ENCODE data around the gene CHEK1.

Gene CHEK1

DNA sequence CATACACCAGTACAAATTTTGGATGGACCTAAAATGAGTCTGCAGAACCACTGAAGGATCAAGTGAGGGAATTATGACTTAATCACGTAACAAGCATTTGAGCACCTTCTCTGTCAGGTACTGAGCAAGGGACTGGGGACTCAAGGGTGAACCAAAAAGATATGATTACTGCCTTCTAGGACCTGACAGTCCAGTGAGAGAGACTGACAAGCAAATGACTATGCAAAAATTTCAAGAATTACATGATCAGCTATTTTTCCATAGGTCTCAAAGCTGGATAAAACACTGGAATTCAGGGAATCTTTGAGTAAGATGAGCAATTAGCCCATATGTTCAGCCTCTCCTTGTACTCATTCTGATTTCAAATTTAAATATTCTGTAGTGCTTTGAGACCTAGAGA lies 37.5 kb upstream of the CHEK1 start:
- H3K4me3 ChIP-seq (replicated peaks in 1 of 2; ENCODE audit: low read depth in 2 of 2, low read length in 2 of 2), result no peak overlapping the region
- no peak for DNase-seq (ENCODE audit: low read depth in 2 of 2)
- TF ChIP-seq, protein P1, sequence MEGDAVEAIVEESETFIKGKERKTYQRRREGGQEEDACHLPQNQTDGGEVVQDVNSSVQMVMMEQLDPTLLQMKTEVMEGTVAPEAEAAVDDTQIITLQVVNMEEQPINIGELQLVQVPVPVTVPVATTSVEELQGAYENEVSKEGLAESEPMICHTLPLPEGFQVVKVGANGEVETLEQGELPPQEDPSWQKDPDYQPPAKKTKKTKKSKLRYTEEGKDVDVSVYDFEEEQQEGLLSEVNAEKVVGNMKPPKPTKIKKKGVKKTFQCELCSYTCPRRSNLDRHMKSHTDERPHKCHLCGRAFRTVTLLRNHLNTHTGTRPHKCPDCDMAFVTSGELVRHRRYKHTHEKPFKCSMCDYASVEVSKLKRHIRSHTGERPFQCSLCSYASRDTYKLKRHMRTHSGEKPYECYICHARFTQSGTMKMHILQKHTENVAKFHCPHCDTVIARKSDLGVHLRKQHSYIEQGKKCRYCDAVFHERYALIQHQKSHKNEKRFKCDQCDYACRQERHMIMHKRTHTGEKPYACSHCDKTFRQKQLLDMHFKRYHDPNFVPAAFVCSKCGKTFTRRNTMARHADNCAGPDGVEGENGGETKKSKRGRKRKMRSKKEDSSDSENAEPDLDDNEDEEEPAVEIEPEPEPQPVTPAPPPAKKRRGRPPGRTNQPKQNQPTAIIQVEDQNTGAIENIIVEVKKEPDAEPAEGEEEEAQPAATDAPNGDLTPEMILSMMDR (IDR thresholded peaks at IDR 0.05; ENCODE audit: low read depth, low read length), result no peak

DNA sequence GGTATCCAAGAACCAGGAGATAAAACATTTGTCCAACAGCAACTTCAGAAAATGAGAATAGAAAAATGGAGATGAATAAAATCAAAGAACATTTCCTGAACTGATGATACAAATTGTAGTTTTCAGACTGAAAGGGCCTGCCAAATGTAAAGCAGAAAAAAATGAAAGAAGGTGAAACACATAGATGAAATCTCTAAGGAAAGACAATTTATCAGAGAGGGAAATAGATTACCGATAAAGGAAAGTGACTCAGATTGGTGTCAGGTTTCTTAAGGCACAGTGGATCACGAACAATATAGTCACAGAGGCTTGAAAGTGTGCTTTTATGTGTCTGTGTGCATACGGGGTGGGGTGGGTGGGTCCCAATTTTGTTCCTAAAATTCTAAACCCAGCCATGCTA lies 36.5 kb upstream of the CHEK1 start:
- H3K4me3 ChIP-seq (replicated peaks in 1 of 2; ENCODE audit: low read depth in 2 of 2, low read length in 2 of 2), result no peak overlapping the region
- DNase-seq (ENCODE audit: low read depth in 2 of 2), result no peak
- TF ChIP-seq, protein P1 (IDR thresholded peaks at IDR 0.05; ENCODE audit: low read depth, low read length), result no peak

DNA sequence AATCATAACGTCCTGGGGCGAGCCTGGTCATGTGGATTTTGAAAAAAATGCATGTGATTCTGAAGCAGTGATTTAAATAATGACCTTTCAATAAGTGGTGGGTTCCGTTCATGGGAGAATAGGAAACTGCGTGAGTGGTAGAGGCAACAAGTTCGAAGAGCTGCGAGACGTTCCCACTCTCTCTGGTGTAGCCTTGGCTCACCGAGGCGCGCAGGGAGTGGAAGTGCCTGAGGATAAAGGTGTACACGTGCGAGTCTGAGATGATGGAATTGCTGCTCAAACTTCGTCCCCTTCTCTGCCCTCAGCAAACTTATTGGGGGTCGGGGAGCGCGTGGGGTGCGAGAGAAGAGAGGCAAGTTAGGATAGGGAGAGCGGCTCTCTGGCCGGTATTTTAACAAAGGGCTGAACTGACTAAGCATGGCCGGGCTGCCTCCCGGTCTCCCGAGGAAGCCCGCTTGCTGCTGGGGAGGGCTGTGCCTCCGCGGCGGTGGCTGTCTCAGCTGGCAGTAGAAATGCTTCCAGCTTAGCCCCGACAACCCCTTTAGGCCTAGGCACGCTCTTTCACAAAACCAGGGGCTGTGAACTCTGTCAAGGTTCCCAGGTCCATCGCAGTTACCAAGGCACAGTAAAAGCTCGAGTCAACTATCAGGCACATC lies 33.2 kb upstream of the CHEK1 start:
- DNase-seq (ENCODE audit: low read depth in 2 of 2), result peak; percentile 46 to 51
- TF ChIP-seq, protein P1 (IDR thresholded peaks at IDR 0.05; ENCODE audit: low read depth, low read length), result no peak
- peak overlapping the region; percentile 59 to 78 for H3K4me3 ChIP-seq (replicated peaks in 1 of 2; ENCODE audit: low read depth in 2 of 2, low read length in 2 of 2)

DNA sequence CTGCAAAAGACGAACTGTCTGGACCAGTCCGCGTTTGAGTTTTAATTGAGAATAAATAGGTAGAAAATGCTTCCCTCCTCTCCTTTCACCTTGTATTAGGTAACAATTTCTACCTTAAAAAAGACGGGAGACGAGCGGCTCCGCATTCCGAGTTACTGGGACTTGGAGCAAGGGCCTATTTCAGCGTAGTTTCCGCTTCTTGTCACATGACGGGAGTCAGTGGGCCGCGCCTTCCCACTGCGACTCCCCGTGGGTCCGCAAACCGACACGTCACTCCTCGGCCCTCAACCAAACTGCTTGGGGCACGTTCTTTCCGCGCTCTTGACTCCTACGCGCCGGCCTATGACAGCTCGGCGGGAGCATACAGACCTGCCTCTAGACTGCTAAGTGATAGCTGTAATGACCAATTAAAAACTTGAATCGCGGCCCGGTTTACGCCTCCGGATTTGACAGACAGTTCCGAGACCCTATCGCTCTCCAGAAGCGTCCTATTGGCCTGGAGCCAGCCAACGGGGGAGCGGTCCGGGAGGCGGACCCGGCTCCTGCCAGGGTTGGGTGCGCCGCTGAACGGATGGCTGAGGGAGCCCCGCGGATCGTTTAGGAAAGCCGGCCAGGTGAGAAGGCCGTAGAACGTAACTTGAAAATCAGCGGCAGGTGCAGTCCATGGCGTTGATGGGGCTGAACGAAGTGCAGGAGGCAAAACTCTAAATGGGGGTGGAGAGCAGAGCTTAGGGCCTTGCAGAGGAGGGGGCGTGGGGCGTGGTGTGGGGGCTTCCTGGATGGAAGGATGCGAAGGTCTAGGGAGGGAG lies 32.5 kb upstream of the CHEK1 start, which contains the start of gene STT3A:
Gene STT3A (plus strand): TSS at position 548 of the 809 bp plus-strand sequence. CDS start 3,064 bp downstream, outside the sequence.
- H3K4me3 ChIP-seq (replicated peaks in 1 of 2; ENCODE audit: low read depth in 2 of 2, low read length in 2 of 2), result peak within 1 kb of the TSS; percentile 96 to 99
- TF ChIP-seq, protein P1 (IDR thresholded peaks at IDR 0.05; ENCODE audit: low read depth, low read length), result no peak
- peak; percentile 100 for DNase-seq (ENCODE audit: low read depth in 2 of 2)

DNA sequence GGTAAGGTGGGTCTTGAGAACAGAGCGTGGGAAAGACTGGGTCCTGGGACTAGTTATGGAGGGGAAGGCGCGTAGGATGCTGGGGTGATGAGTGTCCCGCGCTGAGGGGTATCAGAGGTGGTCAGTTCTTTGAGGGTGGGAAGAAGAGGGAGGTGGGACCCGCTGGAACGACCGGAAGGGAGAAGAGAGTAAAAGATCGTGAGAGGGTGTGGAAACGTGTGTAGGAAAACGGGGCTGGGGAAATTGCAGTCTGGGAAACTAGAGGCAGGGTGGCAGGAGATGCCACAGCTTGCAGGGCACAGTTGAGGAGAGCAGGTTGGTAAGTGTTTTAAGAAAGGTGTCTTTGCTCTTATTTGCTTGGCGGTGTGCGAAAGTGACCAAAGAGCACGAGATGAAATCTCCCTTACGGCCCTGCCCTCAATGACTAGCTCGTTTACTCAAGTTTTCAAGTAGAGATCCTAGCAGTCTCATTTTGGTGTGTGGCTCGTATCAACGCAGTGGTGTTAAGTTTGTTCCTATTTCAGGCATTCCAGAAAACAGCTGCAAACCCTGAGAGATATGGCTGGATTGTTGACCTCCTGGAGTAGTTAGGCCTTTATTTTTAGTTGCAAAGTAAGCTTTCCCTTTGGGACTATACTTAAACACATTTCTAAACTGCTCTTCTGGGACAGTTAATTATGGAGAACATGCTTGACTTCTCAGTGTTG lies 31.7 kb upstream of the CHEK1 start:
- peak; percentile 43 to 50 for DNase-seq (ENCODE audit: low read depth in 2 of 2)
- TF ChIP-seq, protein P1 (IDR thresholded peaks at IDR 0.05; ENCODE audit: low read depth, low read length), result no peak
- H3K4me3 ChIP-seq (replicated peaks in 1 of 2; ENCODE audit: low read depth in 2 of 2, low read length in 2 of 2), result peak overlapping the region; percentile 96 to 99

DNA sequence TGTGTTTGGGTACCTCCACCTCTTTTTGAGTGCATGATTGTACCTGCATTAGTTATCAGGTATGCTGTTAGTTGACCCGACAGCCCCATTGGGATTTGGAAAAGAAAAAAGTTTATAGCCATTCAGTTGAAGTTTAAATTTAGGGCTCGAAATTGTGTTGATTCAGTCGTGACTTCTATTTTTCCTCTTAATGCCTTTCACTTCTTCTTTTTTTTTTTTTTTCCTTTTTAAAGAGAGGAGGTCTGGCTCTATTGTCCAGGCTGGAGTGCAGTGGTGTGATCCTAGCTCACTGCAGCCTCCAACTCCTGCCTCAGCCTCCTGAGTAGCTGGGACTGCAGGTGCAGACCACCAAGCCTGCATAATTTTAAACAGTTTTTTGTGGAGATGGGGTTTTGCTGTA lies 30.0 kb upstream of the CHEK1 start:
- DNase-seq (ENCODE audit: low read depth in 2 of 2), result no peak
- no peak overlapping the region for H3K4me3 ChIP-seq (replicated peaks in 1 of 2; ENCODE audit: low read depth in 2 of 2, low read length in 2 of 2)
- TF ChIP-seq, protein P1 (IDR thresholded peaks at IDR 0.05; ENCODE audit: low read depth, low read length), result no peak
